Keratinocyte (primary cell): ENCODE measurements around the gene CLSTN3. TPM values are rescaled to one million over a fixed set of nuclear protein-coding genes. Genes with fewer than 3 reads are reported as not detected.

Experiments
- DNase-seq: peaks from one replicate; pipeline ENCODE4 v3.0.0-alpha.2; 2011; ENCODE audit warnings: low read depth, missing footprints, low spot score
- FAIRE-seq: peaks from 2 replicates; lab custom pipeline; 2011; peaks lifted over from hg19 to GRCh38; lab: Jason Lieb, UNC
- H2AFZ ChIP-seq: 2 replicates; pipeline ENCODE4 v1.6.0; 2012; ENCODE audit warnings: low read length, control low read depth, inconsistent platforms; ENCODE audit not compliant: control insufficient read depth
- H3K27ac ChIP-seq: 2 replicates; pipeline ENCODE4 v1.5.1; 2011; ENCODE audit warnings: low read length; ENCODE audit not compliant: control insufficient read depth, insufficient read depth
- H3K27me3 ChIP-seq: 3 replicates; pipeline ENCODE4 v1.6.0; 2011; ENCODE audit warnings: low read length; ENCODE audit not compliant: control insufficient read depth, insufficient read depth; ENCODE audit errors: extremely low read depth
- H3K36me3 ChIP-seq, 2 experiments: 2 replicates in 1 of 2; 3 replicates in 1 of 2; pipeline ENCODE4 v1.5.1; 2011; ENCODE audit warnings: low read length in 2 of 2, mild to moderate bottlenecking in 1 of 2; ENCODE audit not compliant: control insufficient read depth in 2 of 2, insufficient read depth in 2 of 2; ENCODE audit errors: extremely low read depth in 1 of 2
- H3K4me1 ChIP-seq: 3 replicates; pipeline ENCODE4 v1.5.1; 2011; ENCODE audit warnings: low read length; ENCODE audit not compliant: control insufficient read depth, insufficient read depth; ENCODE audit errors: extremely low read depth
- H3K4me2 ChIP-seq: 3 replicates; pipeline ENCODE4 v1.6.0; 2011; ENCODE audit warnings: low read depth, low read length; ENCODE audit not compliant: control insufficient read depth, insufficient read depth; ENCODE audit errors: extremely low read depth
- H3K4me3 ChIP-seq, 3 experiments: fragments of 200-600 bp in 1 of 3; sonication (generic) in 1 of 3; 2 replicates in 2 of 3; 3 replicates in 1 of 3; pipeline ENCODE4 v1.5.1; 2011 to 2016; ENCODE audit warnings: low read length in 3 of 3, mild to moderate bottlenecking in 3 of 3, control low read depth in 2 of 3, inconsistent platforms in 1 of 3, low read depth in 1 of 3, mixed read lengths in 1 of 3, mixed run types in 1 of 3, moderate library complexity in 1 of 3; ENCODE audit not compliant: control insufficient read depth in 2 of 3, insufficient read depth in 2 of 3; ENCODE audit errors: extremely low read depth in 1 of 3
- H3K79me2 ChIP-seq: 2 replicates; pipeline ENCODE4 v1.6.0; 2012; ENCODE audit warnings: low read length; ENCODE audit not compliant: control insufficient read depth, insufficient read depth
- H3K9ac ChIP-seq: 3 replicates; pipeline ENCODE4 v1.6.0; 2011; ENCODE audit warnings: low read length; ENCODE audit not compliant: control insufficient read depth, insufficient read depth; ENCODE audit errors: extremely low read depth
- H3K9me1 ChIP-seq: 3 replicates; pipeline ENCODE4 v1.6.0; 2011; ENCODE audit warnings: low read length; ENCODE audit not compliant: control insufficient read depth, insufficient read depth; ENCODE audit errors: extremely low read depth
- H3K9me3 ChIP-seq: 2 replicates; pipeline ENCODE4 v1.5.1; 2012; ENCODE audit warnings: low read depth, low read length; ENCODE audit not compliant: control insufficient read depth
- H4K20me1 ChIP-seq: 3 replicates; pipeline ENCODE4 v1.6.0; 2011; ENCODE audit warnings: low read length; ENCODE audit not compliant: control insufficient read depth, insufficient read depth; ENCODE audit errors: extremely low read depth
- CTCF ChIP-seq, 3 experiments: IDR thresholded peaks in 1 of 3; conservative IDR thresholded peaks in 1 of 3; optimal IDR thresholded peaks in 1 of 3; 2 replicates in 2 of 3; 3 replicates in 1 of 3; pipeline versions ENCODE3 to v1.5.1; 2011; ENCODE audit warnings: low read length in 3 of 3, mild to moderate bottlenecking in 3 of 3, moderate library complexity in 2 of 3, control low read depth in 1 of 3, inconsistent platforms in 1 of 3; ENCODE audit not compliant: insufficient read depth in 2 of 3; ENCODE audit errors: extremely low read depth in 1 of 3
- EZH2 ChIP-seq: IDR thresholded peaks from one replicate; pipeline ENCODE4 v1.6.1; 2012; ENCODE audit warnings: inconsistent platforms, mild to moderate bottlenecking, low read length, moderate library complexity
- dilution Hi-C: fragments of 300-500 bp; cut with MboI; formaldehyde crosslinking; loops from one replicate; pipeline ENCODE4 v1.7.0; 2020; ENCODE audit warnings: low sequenced_read_pairs; ENCODE audit not compliant: extremely low pct_ligation_motif_present
- polyA plus RNA-seq, 5 experiments: library from polyadenylated mRNA; depleted of rRNA in 3 of 5; stranded (reverse) in 3 of 5; stranded (forward) in 1 of 5; unstranded in 1 of 5; fragments of >200 nt; gene quantifications; 1 replicate in 1 of 5; 2 replicates in 3 of 5; 3 replicates in 1 of 5; pipeline versions ENCODE4 v1.2.1 to v1.2.3, GENCODE V29; 2011 to 2012; ENCODE audit warnings: missing spikeins in 2 of 5, low read depth in 1 of 5, low replicate concordance in 1 of 5

Gene CLSTN3
- polyA plus RNA-seq, 1 donor (not counting 4 experiments of a cell fraction or from before 2014, with no cell fraction given): 12.8 TPM

GRCh38 chr12:7176595-7176994 is 46.4 kb downstream of the CLSTN3 start:
- Histone ChIP-seq H3K27me3 (no peaks in the 10 kb centered on the region), H3K4me1 (peaks cover 4% of the 10 kb centered on the region), H2AFZ (no peak overlapping the region), H3K9ac (no peak overlapping the region), H4K20me1 (no peaks in the 10 kb centered on the region), H3K9me1 (no peaks in the 10 kb centered on the region), H3K79me2 (no peaks in the 10 kb centered on the region), H3K36me3 (no peaks in the 10 kb centered on the region), H3K4me2 (no peak overlapping the region), H3K9me3 (peaks cover 1% of the 10 kb centered on the region), H3K27ac (no peak overlapping the region), H3K4me3 (no peak overlapping the region)
- dilution Hi-C loops: no loop called here
- FAIRE-seq (no peak), DNase-seq (no peak)
- TF ChIP-seq CTCF (optimal IDR thresholded peaks at IDR 0.05 in 1 of 3, IDR thresholded peaks at IDR 0.05 in 1 of 3, conservative IDR thresholded peaks at IDR 0.05 in 1 of 3; ENCODE audit: extremely low read depth in 1 of 3, insufficient read depth in 2 of 3, low read length in 3 of 3): no peak
- no peak for TF ChIP-seq EZH2

GRCh38 chr12:7178481-7178880 is 48.3 kb downstream of the CLSTN3 start:
- Histone ChIP-seq H3K4me3 (no peak overlapping the region), H3K9me3 (no peaks in the 10 kb centered on the region), H3K9me1 (no peaks in the 10 kb centered on the region), H3K4me2 (no peak overlapping the region), H4K20me1 (no peaks in the 10 kb centered on the region), H3K27me3 (no peaks in the 10 kb centered on the region), H3K36me3 (no peaks in the 10 kb centered on the region), H3K9ac (no peak overlapping the region), H2AFZ (no peak overlapping the region), H3K4me1 (peaks cover 4% of the 10 kb centered on the region), H3K27ac (no peak overlapping the region), H3K79me2 (no peaks in the 10 kb centered on the region)
- no peak for DNase-seq
- TF ChIP-seq CTCF (optimal IDR thresholded peaks at IDR 0.05 in 1 of 3, IDR thresholded peaks at IDR 0.05 in 1 of 3, conservative IDR thresholded peaks at IDR 0.05 in 1 of 3; ENCODE audit: extremely low read depth in 1 of 3, insufficient read depth in 2 of 3, low read length in 3 of 3) (no peak), EZH2 (no peak)
- dilution Hi-C loops: no loop called here
- FAIRE-seq: no peak
